HPDE6-E6E7 (cell line): Measurements from ENCODE around the gene AZI2.
A peak's percentile ranks its signal among the peaks of the same experiment; 100 is the strongest.

Source experiments
- DNase-seq: peaks from one replicate; pipeline ENCODE4 v3.0.0; 2011; ENCODE audit warnings: missing footprints; ENCODE audit errors: extremely low spot score

AZI2 gene

GRCh38 chr3:28348629-28349468 lies at the start of gene AZI2, which contains the start of gene ZCWPW2:
Gene AZI2, minus strand, starts transcription at chr3:28348824. Its CDS starts 8,207 bp downstream, at chr3:28340617.
Gene ZCWPW2, plus strand, starts transcription at chr3:28348721. Its CDS starts 64,348 bp downstream, at chr3:28413069.
- peak; percentile 12 for DNase-seq

DNA sequence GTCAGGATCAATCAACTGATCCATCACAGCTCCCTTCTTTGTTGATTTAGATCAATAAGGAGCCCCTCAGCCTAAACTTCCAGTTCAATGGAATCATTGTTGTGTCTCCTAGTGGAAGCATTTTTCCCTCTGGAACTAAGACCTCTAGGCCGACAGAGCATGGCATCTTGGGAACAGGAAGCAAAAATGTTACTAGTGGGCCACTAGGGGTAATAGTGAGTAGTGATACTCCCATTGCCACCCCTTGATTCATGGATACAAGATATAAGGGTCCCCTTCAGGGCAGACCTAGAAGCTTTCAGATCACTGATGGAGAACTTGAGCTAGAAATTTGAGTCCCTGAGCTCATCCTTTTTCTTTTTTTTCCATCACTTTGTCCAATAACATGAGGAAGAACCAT lies 40.4 kb upstream of the AZI2 start:
- no peak for DNase-seq

GRCh38 chr3:28386049-28386448 lies 37.4 kb upstream of the AZI2 start:
- no peak for DNase-seq

DNA sequence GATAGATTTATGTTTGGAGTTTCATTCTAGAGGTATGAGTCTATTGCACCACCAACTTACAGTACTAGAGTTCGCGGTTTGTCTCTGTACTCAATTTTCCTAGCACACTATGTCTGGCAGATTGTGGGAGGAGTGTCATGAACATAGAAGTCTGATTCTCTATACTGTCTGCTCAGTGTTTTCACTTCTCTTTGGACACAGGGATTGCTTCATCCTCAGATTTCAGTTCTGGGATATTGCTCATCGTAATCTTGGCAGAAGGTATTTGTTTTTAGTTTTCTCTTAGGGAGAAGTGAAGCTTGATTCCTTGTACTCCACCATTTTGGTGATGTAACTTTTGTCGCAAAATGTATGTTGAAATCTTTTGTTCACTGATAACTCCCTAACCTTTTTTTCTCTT lies 27.8 kb upstream of the AZI2 start:
- DNase-seq = no peak

- no peak for DNase-seq
These were observed 911 bp upstream of the AZI2 start for GRCh38 chr3:28349469-28350000.

GRCh38 chr3:28348265-28348628 lies 377 bp downstream of the AZI2 start:
- peak; percentile 26 for DNase-seq

- DNase-seq = no peak
These were observed 1.0 kb downstream of the AZI2 start for GRCh38 chr3:28347374-28348264.

- DNase-seq = no peak
These were observed 2.9 kb downstream of the AZI2 start for GRCh38 chr3:28345690-28346089.

- DNase-seq = no peak
These were observed 5.5 kb downstream of the AZI2 start for GRCh38 chr3:28343144-28343543.

DNA sequence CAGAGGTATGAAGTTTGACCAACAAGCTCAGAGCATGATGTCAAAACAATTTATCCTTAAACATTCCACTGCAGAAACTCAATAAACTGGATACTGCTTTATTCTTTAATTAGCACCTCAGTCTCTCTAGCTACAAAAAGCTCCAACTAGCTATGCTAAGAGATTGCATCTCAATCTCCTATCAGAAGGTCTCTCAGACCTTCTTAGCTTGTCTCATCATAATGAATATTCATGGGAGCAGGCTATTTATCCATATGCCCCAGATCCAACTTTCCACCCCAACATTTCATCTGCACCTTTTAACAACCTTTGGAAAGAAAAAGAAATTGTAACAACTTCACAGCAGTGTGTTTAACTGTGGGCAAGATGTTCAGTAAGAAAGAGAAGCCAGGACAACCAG lies 11.4 kb downstream of the AZI2 start:
- DNase-seq = no peak

DNA sequence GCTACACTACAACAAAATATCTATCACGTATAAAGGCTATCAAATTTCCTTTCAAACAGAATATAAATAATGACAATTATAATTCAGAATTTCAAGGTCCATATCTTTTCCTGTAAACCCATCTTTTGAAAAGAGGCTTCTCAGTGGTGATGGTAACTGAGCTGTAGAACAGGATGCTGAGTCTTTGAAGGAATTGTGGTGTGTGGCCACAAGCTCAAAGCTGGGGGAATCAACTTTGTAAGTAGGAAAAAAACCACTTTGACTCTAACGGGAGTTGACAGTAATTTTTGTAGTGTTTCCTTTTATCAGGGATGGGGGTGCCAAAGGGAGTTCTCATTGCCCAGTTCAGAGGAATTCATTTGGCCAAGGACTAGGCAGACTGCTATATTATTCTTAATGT lies 13.4 kb downstream of the AZI2 start:
- DNase-seq = no peak

DNA sequence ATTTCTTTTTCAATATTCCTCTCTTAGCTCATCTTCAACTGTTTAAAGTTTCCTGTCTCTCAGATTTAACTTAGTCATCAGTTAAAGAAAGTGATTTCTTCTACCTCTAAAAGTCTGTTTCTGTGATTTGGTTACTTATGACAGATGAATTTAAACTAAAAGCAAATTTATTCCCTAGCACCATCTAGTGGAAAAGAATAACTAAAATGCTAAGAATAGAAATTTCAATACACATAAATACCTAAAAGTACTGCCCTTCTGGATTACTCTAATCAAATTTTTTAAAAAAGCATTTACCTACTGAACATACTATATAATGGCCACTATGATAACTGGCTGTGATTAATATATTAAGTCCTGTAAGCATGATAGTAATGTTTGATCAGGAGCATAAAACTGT lies 14.1 kb downstream of the AZI2 start:
- DNase-seq = no peak

DNA sequence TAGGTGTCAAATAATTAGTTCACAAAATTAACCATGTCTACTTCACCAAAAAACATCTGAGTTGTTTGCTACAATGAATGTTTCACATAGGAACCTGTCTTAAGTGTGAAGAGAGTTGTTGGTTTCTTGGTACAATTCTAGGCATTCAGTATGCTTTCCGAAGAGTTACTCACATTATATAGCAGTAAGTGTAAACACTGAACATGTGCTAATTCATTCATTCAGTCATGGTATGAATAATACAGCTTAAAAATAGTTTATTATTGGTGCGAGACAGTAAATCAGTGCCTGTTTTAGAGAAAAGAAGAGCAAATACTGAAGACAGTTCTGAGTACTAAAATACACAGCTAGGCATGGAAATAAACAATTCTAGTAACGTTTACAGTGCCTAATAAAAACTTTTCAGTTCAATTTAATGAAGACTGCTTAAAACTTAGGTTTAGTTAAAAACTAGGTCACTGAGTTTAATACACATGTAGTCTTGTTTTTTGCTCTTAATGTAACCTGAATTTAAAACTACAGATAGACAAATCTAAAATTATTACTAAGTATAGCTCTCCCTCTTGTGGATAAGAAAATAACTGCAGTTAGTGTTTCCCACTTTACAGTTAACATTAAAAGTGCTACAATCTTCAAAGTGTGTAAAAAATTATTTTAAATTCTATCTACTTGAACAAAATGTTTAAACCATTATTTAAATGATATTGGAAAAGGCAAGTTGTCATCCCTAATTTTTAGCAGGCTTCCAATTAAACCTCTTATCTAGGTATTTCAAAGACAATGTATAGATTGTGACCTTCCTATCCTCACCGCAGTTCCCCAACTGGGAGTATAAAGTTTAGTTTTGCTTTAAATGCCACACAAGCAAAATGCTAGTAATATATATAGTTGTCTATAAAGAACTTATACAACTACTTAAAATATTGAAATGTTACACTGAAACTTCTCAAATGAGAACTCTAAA lies 20.2 kb downstream of the AZI2 start:
- DNase-seq = no peak

- DNase-seq = no peak
These were observed 22.1 kb downstream of the AZI2 start for GRCh38 chr3:28326458-28326926.

GRCh38 chr3:28322464-28322863 lies 26.2 kb downstream of the AZI2 start:
- no peak for DNase-seq

GRCh38 chr3:28320981-28321380 lies 27.6 kb downstream of the AZI2 start:
- DNase-seq = no peak

DNA sequence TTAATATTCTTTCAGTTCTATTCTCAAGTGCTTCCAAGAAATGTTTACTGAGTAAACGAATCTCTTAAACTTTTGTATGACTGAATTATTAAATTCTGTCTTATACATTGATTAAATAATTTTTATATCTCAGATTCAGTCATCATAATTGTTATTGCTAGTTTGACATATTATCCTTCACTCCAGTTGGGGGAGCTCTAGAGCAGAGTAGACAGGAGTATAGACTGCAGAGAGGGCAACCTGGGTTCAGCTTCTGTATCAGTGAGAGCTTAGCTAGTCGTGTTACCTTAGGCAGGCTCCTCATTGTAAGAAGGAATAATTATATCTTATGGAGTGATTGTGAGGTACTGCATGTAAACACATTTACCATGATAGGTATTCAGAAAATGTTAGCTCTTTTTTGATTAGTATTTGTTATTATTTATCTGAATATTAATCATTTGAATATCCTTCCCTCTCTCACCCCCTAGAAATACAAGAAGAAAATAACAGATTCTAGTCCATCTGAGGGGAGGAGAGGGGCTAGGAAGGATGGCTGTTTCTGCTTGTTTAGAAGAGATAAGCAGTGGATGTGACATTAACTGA lies 31.1 kb downstream of the AZI2 start:
- peak; percentile 5 for DNase-seq

DNA sequence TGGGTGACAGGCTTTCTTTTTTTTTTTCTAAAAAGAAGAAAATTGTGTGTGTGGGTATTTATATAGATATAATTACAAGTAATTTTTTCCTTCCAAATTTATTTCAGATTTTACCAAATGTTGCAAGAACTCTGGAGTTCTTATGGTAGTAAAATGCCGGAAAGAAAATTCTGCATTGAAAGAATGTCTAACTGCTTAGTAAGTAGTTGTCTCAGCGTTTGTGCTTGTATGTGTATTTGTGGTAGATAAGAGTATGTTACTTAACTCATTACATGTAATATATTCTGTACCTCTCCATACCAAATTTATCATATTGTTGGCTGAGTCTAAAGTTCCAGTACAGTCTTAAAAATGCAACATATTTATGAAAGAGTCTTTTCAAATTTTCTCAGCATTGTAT lies 32.4 kb downstream of the AZI2 start:
- no peak for DNase-seq

- DNase-seq = no peak
These were observed 32.9 kb downstream of the AZI2 start for GRCh38 chr3:28315711-28316110.

- DNase-seq = no peak
These were observed 40.4 kb downstream of the AZI2 start for GRCh38 chr3:28308196-28308595.

GRCh38 chr3:28301688-28302087 lies 46.9 kb downstream of the AZI2 start:
- no peak for DNase-seq
